NCI-H2081 (cell line): ENCODE measurements around the gene TJP3.
A peak's percentile ranks its signal among the peaks of the same experiment; 100 is the strongest.

Source experiments
- DNase-seq, 2 experiments: peaks; one replicate each; lab custom pipeline; 2025; lab: John Stamatoyannopoulos, UW

Gene TJP3

GRCh38 chr19:3690551-3691371, 17.4 kb upstream of the TJP3 start:
- no peak for DNase-seq

GRCh38 chr19:3691372-3691716, 16.8 kb upstream of the TJP3 start:
- no peak for DNase-seq

- DNase-seq, result no peak
Measured at GRCh38 chr19:3691726-3692125, 16.5 kb upstream of the TJP3 start.

- DNase-seq, result no peak
Measured at GRCh38 chr19:3692141-3693024, 15.8 kb upstream of the TJP3 start.

GRCh38 chr19:3693025-3693925, 14.9 kb upstream of the TJP3 start:
- DNase-seq, result no peak

- no peak for DNase-seq
Measured at GRCh38 chr19:3694361-3695123, 13.6 kb upstream of the TJP3 start.

GRCh38 chr19:3695124-3695733, 13.0 kb upstream of the TJP3 start:
- DNase-seq, result no peak

GRCh38 chr19:3695986-3696659, 12.1 kb upstream of the TJP3 start:
- DNase-seq, result no peak

- no peak for DNase-seq
Measured at GRCh38 chr19:3696660-3696995, 11.6 kb upstream of the TJP3 start.

GRCh38 chr19:3697094-3697493, 11.1 kb upstream of the TJP3 start:
- no peak for DNase-seq

- DNase-seq, result no peak
Measured at GRCh38 chr19:3697671-3698385, 10.4 kb upstream of the TJP3 start.

- no peak for DNase-seq
Measured at GRCh38 chr19:3698386-3698950, 9.7 kb upstream of the TJP3 start.

GRCh38 chr19:3698974-3699740, 9.0 kb upstream of the TJP3 start:
- no peak for DNase-seq

- DNase-seq, result no peak
Measured at GRCh38 chr19:3699741-3700241, 8.4 kb upstream of the TJP3 start.

- peak; percentile 80 to 81 for DNase-seq
Measured at GRCh38 chr19:3700242-3701032, 7.7 kb upstream of the TJP3 start, which contains the start of gene PIP5K1C. Gene PIP5K1C (minus strand): TSS chr19:3700468. CDS start chr19:3700390, 78 bp downstream.

GRCh38 chr19:3701200-3701599, 7.0 kb upstream of the TJP3 start:
- no peak for DNase-seq

GRCh38 chr19:3707868-3708206, 347 bp upstream of the TJP3 start:
- no peak for DNase-seq
